IPS-20b (cell line): ENCODE results near the gene PARD3.

Experiments
- H3K27ac ChIP-seq: one replicate; pipeline ENCODE4 v1.5.1; 2013; ENCODE audit warnings: low read length
- H3K27me3 ChIP-seq: 2 replicates; pipeline ENCODE4 v1.6.1; 2013; ENCODE audit warnings: mild to moderate bottlenecking, low read length, inconsistent platforms; ENCODE audit not compliant: insufficient read depth
- H3K36me3 ChIP-seq: 2 replicates; pipeline ENCODE4 v1.6.1; 2013; ENCODE audit warnings: low read depth, mild to moderate bottlenecking, inconsistent platforms, low read length, moderate library complexity; ENCODE audit not compliant: insufficient read depth
- H3K4me1 ChIP-seq: 2 replicates; pipeline ENCODE4 v1.6.1; 2013; ENCODE audit warnings: mild to moderate bottlenecking, control low read depth, inconsistent platforms, low read length, moderate library complexity; ENCODE audit not compliant: insufficient read depth
- H3K4me3 ChIP-seq: 2 replicates; pipeline ENCODE4 v1.5.1; 2013; ENCODE audit warnings: mild to moderate bottlenecking, low read length, inconsistent platforms
- H3K9ac ChIP-seq: 2 replicates; pipeline ENCODE4 v1.6.1; 2013; ENCODE audit warnings: low read depth, mild to moderate bottlenecking, inconsistent platforms, low read length, moderate library complexity
- H3K9me3 ChIP-seq: 2 replicates; pipeline ENCODE4 v1.6.1; 2013; ENCODE audit warnings: mild to moderate bottlenecking, low read depth, low read length, inconsistent platforms; ENCODE audit not compliant: insufficient read depth

PARD3 gene

DNA sequence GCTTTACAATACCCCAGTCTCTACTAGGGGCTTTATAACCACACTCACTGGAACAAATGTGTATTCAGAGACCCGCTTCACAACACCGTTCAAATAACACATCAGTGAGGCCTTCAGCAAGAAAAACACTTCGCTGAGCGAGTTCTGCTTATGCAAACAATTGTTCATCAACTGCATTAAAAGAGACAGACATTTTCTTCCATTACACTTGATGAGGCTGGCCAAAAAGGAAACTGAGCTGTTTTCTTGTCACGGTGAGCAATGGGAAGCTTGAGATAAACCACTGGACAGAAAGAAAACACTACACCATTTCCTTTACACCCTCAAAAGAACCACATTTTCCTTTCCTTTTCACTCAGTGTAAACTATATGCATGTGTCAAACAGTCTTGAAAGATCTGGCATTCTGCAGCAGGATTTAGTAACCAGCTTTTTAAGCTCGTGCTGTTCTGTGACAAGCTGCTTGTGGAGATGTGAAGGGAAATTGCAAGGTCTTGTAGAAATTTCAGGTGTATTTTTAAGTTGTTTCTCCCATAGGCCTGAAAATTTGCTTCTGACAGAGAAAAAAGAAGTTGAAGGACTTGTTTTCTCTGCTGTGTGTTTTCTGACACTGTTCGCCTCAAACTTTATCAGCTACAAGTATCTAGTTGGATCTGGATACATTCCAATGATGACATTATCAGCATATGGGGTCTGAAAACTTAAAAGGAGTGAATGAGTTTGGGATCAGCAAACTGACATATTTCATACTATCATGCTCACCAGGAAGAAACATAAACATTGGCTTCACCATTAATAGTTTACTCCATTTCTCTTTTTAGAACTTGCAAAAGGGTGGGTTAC is 693.1 kb downstream of the PARD3 start:
- no peak overlapping the region for H3K27ac ChIP-seq
- H3K36me3 ChIP-seq: no peaks in the 10 kb centered on the region
- no peaks in the 10 kb centered on the region for H3K27me3 ChIP-seq
- H3K9me3 ChIP-seq: no peaks in the 10 kb centered on the region
- peaks cover 6% of the 10 kb centered on the region; the same call in 1 of the 2 replicates for H3K4me1 ChIP-seq
- H3K4me3 ChIP-seq: no peak overlapping the region
- H3K9ac ChIP-seq: no peak overlapping the region

- Histone ChIP-seq H3K9me3 (no peaks in the 10 kb centered on the region), H3K27me3 (no peaks in the 10 kb centered on the region), H3K36me3 (no peaks in the 10 kb centered on the region), H3K4me1 (peaks cover 8% of the 10 kb centered on the region; the same call in 1 of the 2 replicates), H3K27ac (no peak overlapping the region), H3K9ac (no peak overlapping the region), H3K4me3 (no peak overlapping the region)
These were observed 693.9 kb downstream of the PARD3 start for GRCh38 chr10:34121125-34121753.

GRCh38 chr10:34119456-34119855 is 695.6 kb downstream of the PARD3 start:
- H3K27ac ChIP-seq: no peak overlapping the region
- H3K4me3 ChIP-seq: no peak overlapping the region
- no peaks in the 10 kb centered on the region for H3K36me3 ChIP-seq
- H3K9ac ChIP-seq: no peak overlapping the region
- no peaks in the 10 kb centered on the region for H3K9me3 ChIP-seq
- no peaks in the 10 kb centered on the region for H3K27me3 ChIP-seq
- peaks cover 8% of the 10 kb centered on the region; the same call in 1 of the 2 replicates for H3K4me1 ChIP-seq

DNA sequence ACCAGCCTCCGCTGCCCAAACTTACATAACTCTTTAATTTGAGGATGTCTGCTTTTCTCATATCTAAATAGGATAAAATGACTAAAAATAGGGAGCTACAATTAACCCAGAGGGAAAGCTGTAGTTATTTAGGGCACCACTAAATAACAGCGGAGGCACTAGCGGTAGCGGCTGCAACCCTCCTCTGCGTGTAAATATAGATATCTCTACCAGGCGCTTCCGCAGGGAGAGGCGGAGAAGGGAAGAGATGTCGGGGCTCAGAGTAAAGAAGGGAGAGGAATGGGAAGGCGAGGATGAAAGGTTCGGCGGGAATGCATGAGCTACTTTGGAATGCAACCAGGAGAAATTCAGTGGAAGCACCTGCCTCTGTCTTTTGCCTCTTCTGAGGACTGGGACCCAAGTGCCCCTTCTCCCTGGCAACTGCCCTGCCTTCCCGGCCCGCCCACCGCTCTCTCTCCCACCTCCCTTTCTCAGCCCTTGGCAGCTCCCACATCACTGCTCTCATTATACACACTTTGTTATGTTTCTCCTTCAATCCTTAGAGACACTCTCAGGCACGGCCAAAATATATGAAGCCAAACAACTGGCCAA is 698.3 kb downstream of the PARD3 start:
- no peaks in the 10 kb centered on the region for H3K36me3 ChIP-seq
- H3K27me3 ChIP-seq: no peaks in the 10 kb centered on the region
- H3K27ac ChIP-seq: no peak overlapping the region
- no peaks in the 10 kb centered on the region for H3K9me3 ChIP-seq
- H3K9ac ChIP-seq: no peak overlapping the region
- no peak overlapping the region for H3K4me3 ChIP-seq
- H3K4me1 ChIP-seq: peaks cover 11% of the 10 kb centered on the region

DNA sequence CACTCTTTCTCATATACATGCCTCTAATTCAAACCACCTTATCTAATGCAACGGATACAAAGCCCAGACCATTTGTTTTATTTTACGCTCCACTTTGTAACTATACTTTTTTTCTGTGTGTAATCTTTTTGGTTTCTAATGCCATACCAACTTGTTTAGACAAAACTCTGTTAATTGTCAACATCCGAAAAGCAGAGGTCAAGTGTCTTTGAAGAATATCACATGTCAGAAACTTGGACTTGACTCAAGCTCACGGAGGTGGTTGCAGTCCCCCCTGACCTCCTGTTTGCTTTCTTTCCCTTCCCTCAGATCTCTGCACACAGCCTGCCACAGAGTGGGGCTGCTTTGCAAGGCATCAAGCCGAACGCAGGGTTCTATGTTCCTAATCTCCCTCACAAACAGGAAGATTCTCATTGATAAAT is 698.9 kb downstream of the PARD3 start:
- Histone ChIP-seq H3K36me3 (no peaks in the 10 kb centered on the region), H3K9ac (no peak overlapping the region), H3K4me1 (peaks cover 10% of the 10 kb centered on the region), H3K27ac (no peak overlapping the region), H3K4me3 (no peak overlapping the region), H3K27me3 (no peaks in the 10 kb centered on the region), H3K9me3 (no peaks in the 10 kb centered on the region)

GRCh38 chr10:34114914-34115313 is 700.2 kb downstream of the PARD3 start:
- Histone ChIP-seq H3K4me3 (no peak overlapping the region), H3K27me3 (no peaks in the 10 kb centered on the region), H3K9ac (no peak overlapping the region), H3K36me3 (no peaks in the 10 kb centered on the region), H3K27ac (no peak overlapping the region), H3K4me1 (peaks cover 5% of the 10 kb centered on the region; the same call in 1 of the 2 replicates), H3K9me3 (no peaks in the 10 kb centered on the region)

DNA sequence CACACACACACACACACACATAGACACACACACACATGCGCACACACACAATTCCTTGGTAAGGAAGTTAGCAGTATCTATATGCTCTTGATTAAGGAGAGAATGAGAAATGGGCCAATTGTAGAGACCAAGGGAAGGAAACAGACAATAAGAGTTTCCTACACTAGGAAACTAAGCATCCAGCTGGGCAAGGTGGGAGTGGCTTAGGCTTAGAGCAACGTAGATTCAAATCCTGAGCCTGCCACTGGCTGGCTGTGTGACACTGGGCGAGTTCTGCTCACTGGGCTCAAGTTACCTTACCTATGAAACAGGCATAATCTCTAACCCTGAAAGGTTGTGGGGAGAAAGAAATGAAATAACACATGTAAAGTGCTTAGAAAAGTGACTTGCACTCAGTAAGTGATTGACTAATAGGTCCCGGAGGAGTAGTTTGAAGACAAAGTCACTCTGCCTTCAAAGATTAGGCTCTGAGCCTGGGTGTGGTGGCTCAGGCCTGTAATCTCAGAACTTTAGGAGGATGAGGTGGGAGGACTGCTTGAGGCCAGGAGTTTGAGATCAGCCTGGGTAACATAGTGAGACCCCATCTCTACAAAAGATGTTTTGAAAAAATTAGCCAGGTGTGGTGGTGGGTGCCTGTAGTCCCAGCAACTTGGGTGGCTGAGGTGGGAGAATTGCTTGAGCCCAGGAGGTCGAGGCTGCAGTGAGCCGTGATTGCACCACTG is 701.4 kb downstream of the PARD3 start:
- Histone ChIP-seq H3K4me3 (no peak overlapping the region), H3K9me3 (no peaks in the 10 kb centered on the region), H3K36me3 (no peaks in the 10 kb centered on the region), H3K4me1 (peaks cover 5% of the 10 kb centered on the region; the same call in 1 of the 2 replicates), H3K27ac (no peak overlapping the region), H3K9ac (no peak overlapping the region), H3K27me3 (no peaks in the 10 kb centered on the region)

GRCh38 chr10:34112171-34112782 is 702.8 kb downstream of the PARD3 start:
- H3K36me3 ChIP-seq: no peaks in the 10 kb centered on the region
- H3K9ac ChIP-seq: no peak overlapping the region
- H3K9me3 ChIP-seq: no peaks in the 10 kb centered on the region
- H3K27me3 ChIP-seq: no peaks in the 10 kb centered on the region
- H3K4me1 ChIP-seq: peaks cover 5% of the 10 kb centered on the region; the same call in 1 of the 2 replicates
- no peak overlapping the region for H3K27ac ChIP-seq
- H3K4me3 ChIP-seq: no peak overlapping the region

DNA sequence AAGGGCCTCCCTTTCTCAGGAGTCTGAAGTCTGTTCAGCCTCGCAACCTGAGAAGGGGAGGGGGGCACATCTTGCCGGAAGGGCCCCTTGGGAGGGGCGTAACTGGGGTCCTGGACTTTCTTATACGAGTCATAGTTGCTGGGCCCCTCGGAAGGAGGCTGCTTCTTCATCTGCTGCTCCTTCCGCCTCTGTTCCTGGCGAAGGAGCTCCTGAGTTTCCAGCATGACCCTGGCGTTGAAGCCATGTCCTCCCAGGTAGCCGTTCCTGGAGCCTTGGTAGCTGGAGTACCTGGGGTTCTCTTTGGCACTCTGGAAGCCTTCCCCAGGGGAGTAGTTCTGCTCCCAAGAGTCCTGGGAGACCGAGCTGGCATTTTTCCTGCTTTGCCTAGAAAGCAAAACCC is 703.9 kb downstream of the PARD3 start:
- no peak overlapping the region for H3K27ac ChIP-seq
- H3K36me3 ChIP-seq: no peaks in the 10 kb centered on the region
- no peak overlapping the region for H3K9ac ChIP-seq

GRCh38 chr10:34109952-34110702 is 705.0 kb downstream of the PARD3 start:
- Histone ChIP-seq H3K27ac (no peak overlapping the region), H3K36me3 (no peaks in the 10 kb centered on the region), H3K27me3 (no peaks in the 10 kb centered on the region), H3K9me3 (no peaks in the 10 kb centered on the region), H3K9ac (no peak overlapping the region), H3K4me3 (no peak overlapping the region), H3K4me1 (peaks cover 5% of the 10 kb centered on the region; the same call in 1 of the 2 replicates)

More for the DNA sequence above, 703.9 kb downstream of the PARD3 start:
- Histone ChIP-seq H3K4me3 (no peak overlapping the region), H3K4me1 (peaks cover 3% of the 10 kb centered on the region; the same call in 1 of the 2 replicates), H3K27me3 (no peaks in the 10 kb centered on the region), H3K9me3 (no peaks in the 10 kb centered on the region)
